22Rv1 (cell line): Measurements from ENCODE around the gene SYNE1.
"Not testable (repeated sequence)": the region's sequence is repeated elsewhere in the genome, so short reads cannot be mapped to it uniquely, and the experiment has no call there.

ENCODE experiments used
- H3K27ac ChIP-seq: fragments of 450-650 bp; 2 replicates; pipeline ENCODE4 v1.5.1; 2017
- CTCF ChIP-seq: fragments of 450-650 bp; IDR thresholded peaks from 2 replicates; pipeline ENCODE4 v1.5.1; 2017; ENCODE audit warnings: mild to moderate bottlenecking
- ZFX ChIP-seq: fragments of 450-650 bp; IDR thresholded peaks from 2 replicates; pipeline ENCODE4 v1.6.1; 2017; ENCODE audit warnings: antibody characterized with exemption, borderline replicate concordance

SYNE1 gene

DNA sequence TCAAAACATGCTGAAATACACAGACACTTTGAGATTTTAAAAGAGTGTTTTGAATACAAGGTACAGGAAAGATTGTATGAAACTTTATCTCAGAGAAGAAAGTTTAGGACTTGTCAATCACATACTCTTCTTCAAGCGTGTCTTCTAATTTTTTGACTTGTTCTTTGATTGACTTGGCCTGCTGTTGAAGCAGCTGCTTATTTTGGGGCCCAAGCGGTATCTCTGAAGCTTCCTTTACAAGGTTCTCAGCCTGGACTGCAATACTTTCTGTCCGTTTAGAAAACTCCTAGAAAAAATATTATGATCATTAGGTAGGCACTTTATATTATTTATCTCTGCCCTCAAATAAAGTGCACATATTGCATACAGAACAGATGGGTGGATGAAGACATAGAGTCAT, 201.3 kb downstream of the SYNE1 start:
- no peak for TF ChIP-seq CTCF
- TF ChIP-seq ZFX = no peak
- no peak overlapping the region for H3K27ac ChIP-seq

GRCh38 chr6:152432758-152433157, 204.4 kb downstream of the SYNE1 start:
- H3K27ac ChIP-seq = no peak overlapping the region

GRCh38 chr6:152428126-152428525, 209.0 kb downstream of the SYNE1 start:
- H3K27ac ChIP-seq = no peak overlapping the region
- no peak for TF ChIP-seq ZFX
- TF ChIP-seq CTCF = no peak

More at GRCh38 chr6:152432758-152433157, 204.4 kb downstream of the SYNE1 start:
- no peak for TF ChIP-seq CTCF
- TF ChIP-seq ZFX = no peak

GRCh38 chr6:152426276-152426675, 210.9 kb downstream of the SYNE1 start:
- TF ChIP-seq CTCF (no peak), ZFX (no peak)
- no peak overlapping the region for H3K27ac ChIP-seq

GRCh38 chr6:152423216-152424103, 213.7 kb downstream of the SYNE1 start:
- TF ChIP-seq ZFX (no peak), CTCF (no peak)
- no peak overlapping the region for H3K27ac ChIP-seq

GRCh38 chr6:152421496-152421895, 215.7 kb downstream of the SYNE1 start:
- H3K27ac ChIP-seq = not testable (repeated sequence)

GRCh38 chr6:152420696-152421095, 216.5 kb downstream of the SYNE1 start:
- TF ChIP-seq ZFX (no peak), CTCF (no peak)
- no peak overlapping the region for H3K27ac ChIP-seq

DNA sequence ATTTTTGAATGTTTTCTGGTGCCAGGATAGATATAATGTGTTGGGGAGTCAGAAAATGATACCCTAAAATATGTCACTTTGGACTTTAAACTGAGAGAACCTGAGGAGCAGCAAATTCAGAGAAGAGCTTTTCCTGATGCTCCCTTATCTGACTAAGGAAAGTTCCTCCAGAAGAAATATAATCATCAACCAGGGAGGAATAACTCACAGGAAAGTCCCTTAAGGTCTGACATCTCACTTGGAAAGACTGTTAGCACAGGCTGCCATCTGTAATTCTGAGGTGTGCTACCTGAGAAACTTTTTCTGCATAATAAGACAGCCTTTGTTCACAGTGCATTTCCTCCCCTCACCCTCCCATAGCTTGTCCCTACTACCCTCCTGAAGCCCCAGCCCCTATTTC, 218.6 kb downstream of the SYNE1 start:
- TF ChIP-seq CTCF = no peak
- no peak for TF ChIP-seq ZFX
- H3K27ac ChIP-seq = no peak overlapping the region
